Measurements from ENCODE around the gene PORCN. TPM values are rescaled to one million over a fixed set of nuclear protein-coding genes. Genes with fewer than 3 reads are reported as not detected.
A peak's percentile ranks its signal among the peaks of the same experiment; 100 is the strongest.
"Not testable (repeated sequence)": the region's sequence is repeated elsewhere in the genome, so short reads cannot be mapped to it uniquely, and the experiment has no call there.

Gene PORCN
- total and polyA plus RNA-seq, 9 of the 15 experiments (the other 6 are each of a cell fraction or from before 2014, with no cell fraction given), result 0.34 to 5.1 (median 2.8) TPM

- peak; percentile 27 to 31; a peak in 2 of 4 replicates for TF ChIP-seq KDM1A (IDR thresholded peaks at IDR 0.05)
- peak in 1 of 2 experiments; percentile 50; a peak in 1 of 4 replicates for TF ChIP-seq RCOR1 (IDR thresholded peaks at IDR 0.05; ENCODE audit: borderline replicate concordance in 1 of 2, low read depth in 2 of 2, low read length in 2 of 2)
- TF ChIP-seq CBFA2T3 (IDR thresholded peaks at IDR 0.05), result 0 out of 2 replicates have a peak, but pooled peaks have one; percentile 29
- 76% methylated on average over 3 of the region's 8 CpGs for WGBS (ENCODE audit: insufficient coverage, low coverage, missing lambda C conversion rate)
- in situ Hi-C loops (cut with MboI); H3K9ac ChIP-seq (ENCODE audit: insufficient read depth in 1 of 2, low read depth in 2 of 2, low read length in 2 of 2); BruUV-seq (replicated peaks); H3K4me3 ChIP-seq; H3K4me2 ChIP-seq (ENCODE audit: insufficient read depth, low read length); DNase-seq (ENCODE audit: extremely low read depth in 1 of 4, low spot score in 3 of 4); H3K27ac ChIP-seq (ENCODE audit: extremely low read depth, low read depth, low read length); H3K9me1 ChIP-seq (ENCODE audit: control insufficient read depth, insufficient read depth, low read length); CTCF ChIA-PET (ENCODE audit: low intra/inter-chr PET ratio); ATAC-seq; H4K20me1 ChIP-seq (replicated peaks; ENCODE audit: control insufficient read depth, insufficient read depth, low read length); H2AFZ ChIP-seq (ENCODE audit: low read depth, low read length); H3K27me3 ChIP-seq (ENCODE audit: control insufficient read depth in 2 of 2, insufficient read depth in 2 of 2, low read length in 2 of 2); FAIRE-seq; H3K9me3 ChIP-seq (replicated peaks; ENCODE audit: control insufficient read depth, insufficient read depth, low read depth, low read length): not testable (repeated sequence)
- intact Hi-C loops (cut with micrococcal nuclease), result loop anchor here (10.0 kb wide), 1 partner anchor 49 kb away; the partner anchor contains the start of gene RBM3
- H3K79me2 ChIP-seq (ENCODE audit: control insufficient read depth, insufficient read depth, low read length), result peaks cover 32% of the 10 kb centered on the region
- H3K4me1 ChIP-seq (replicated peaks in 1 of 2; ENCODE audit: control insufficient read depth in 2 of 2, insufficient read depth in 2 of 2, low read length in 2 of 2), result peaks cover 9 to 12% of the 10 kb centered on the region in 2 experiments; a peak in 3 of 5 replicates
- POLR2A ChIA-PET, result interaction anchor here (0.6 kb wide), 2 partner anchors 29 to 56 kb away, joined by 3 to 4 read pairs; partner anchors contain the start of gene SLC38A5
- peaks cover 58% of the 10 kb centered on the region; the same call in 2 of the 3 replicates for H3K36me3 ChIP-seq (ENCODE audit: control insufficient read depth, insufficient read depth, low read length)
Observed at GRCh38 chrX:48525853-48526252, 17.1 kb downstream of the PORCN start.

- H3K4me1 ChIP-seq (replicated peaks in 1 of 2; ENCODE audit: control insufficient read depth in 2 of 2, insufficient read depth in 2 of 2, low read length in 2 of 2), result peaks cover 2 to 17% of the 10 kb centered on the region in 2 experiments; a peak in 4 of 5 replicates
- in situ Hi-C loops (cut with MboI) (no loop called here), intact Hi-C loops (cut with micrococcal nuclease) (no loop called here)
- no peaks in the 10 kb centered on the region for H3K27me3 ChIP-seq (ENCODE audit: control insufficient read depth in 2 of 2, insufficient read depth in 2 of 2, low read length in 2 of 2)
- no peak overlapping the region for H2AFZ ChIP-seq (ENCODE audit: low read depth, low read length)
- no peak for ATAC-seq
- peaks cover 37% of the 10 kb centered on the region; the same call in 2 of the 3 replicates for H3K36me3 ChIP-seq (ENCODE audit: control insufficient read depth, insufficient read depth, low read length)
- POLR2A ChIA-PET, result interaction anchor here (0.8 to 2.2 kb wide), 3 partner anchors 9 to 17 kb away, joined by 4 to 10 read pairs (median 4); partner anchors contain the start of gene TBC1D25
- DNase-seq (ENCODE audit: extremely low read depth in 1 of 4, low spot score in 3 of 4), result no peak
- 63% methylated on average over 3 of the region's 3 CpGs for WGBS (ENCODE audit: insufficient coverage, low coverage, missing lambda C conversion rate)
- no peak overlapping the region for H3K9ac ChIP-seq (ENCODE audit: insufficient read depth in 1 of 2, low read depth in 2 of 2, low read length in 2 of 2)
- H3K9me3 ChIP-seq (replicated peaks; ENCODE audit: control insufficient read depth, insufficient read depth, low read depth, low read length), result no peaks in the 10 kb centered on the region
- no peaks in the 10 kb centered on the region; the same call in 2 of the 3 replicates for H3K79me2 ChIP-seq (ENCODE audit: control insufficient read depth, insufficient read depth, low read length)
- BruUV-seq (replicated peaks), result no TSS peak
- H3K27ac ChIP-seq (ENCODE audit: extremely low read depth, low read depth, low read length), result peak overlapping the region; percentile 83
- TF ChIP-seq PPARD (CRISPR knock-in tag; IDR thresholded peaks at IDR 0.05) (no peak), ATF3 (IDR thresholded peaks at IDR 0.05) (0 out of 2 replicates have a peak, but pooled peaks have one; percentile 7), ATF3 (CRISPR knock-in tag; conservative IDR thresholded peaks at IDR 0.05) (no peak)
- peak; percentile 48 for FAIRE-seq
- no peak overlapping the region for H3K4me3 ChIP-seq
- no peaks in the 10 kb centered on the region for H4K20me1 ChIP-seq (replicated peaks; ENCODE audit: control insufficient read depth, insufficient read depth, low read length)
- no peak overlapping the region for H3K4me2 ChIP-seq (ENCODE audit: insufficient read depth, low read length)
- CTCF ChIA-PET (ENCODE audit: low intra/inter-chr PET ratio), result no interaction called here
- H3K9me1 ChIP-seq (ENCODE audit: control insufficient read depth, insufficient read depth, low read length), result no peaks in the 10 kb centered on the region
Observed at GRCh38 chrX:48530736-48531135, 21.9 kb downstream of the PORCN start.
